K562 (cell line): Measurements from ENCODE around the gene PTGIS. TPM values are rescaled to one million over a fixed set of nuclear protein-coding genes. Genes with fewer than 3 reads are reported as not detected.

Experiments
- ATAC-seq: fragments of 200-7000 bp; cut with Tn5 transposase; 3 replicates; pipeline ENCODE4 v1.9.1; 2020; ENCODE audit warnings: moderate library complexity
- BruUV-seq: library from RNA; stranded (reverse); fragments of 400-500 nt; replicated peaks from 2 replicates; lab custom pipeline; 2021; lab: Mats Ljungman, UMichigan
- CTCF ChIA-PET: fragments of 300-600 bp; formaldehyde crosslinking; extraction: SDS; loops from one replicate; lab custom pipeline; 2021; ENCODE audit warnings: low intra/inter-chr PET ratio; lab: Yijun Ruan, JAX
- POLR2A ChIA-PET: fragments of 300-600, 350-650 bp; sonication (Branson Sonifier 250); formaldehyde crosslinking; extraction: SDS; loops from one replicate; lab custom pipeline; 2021; ENCODE audit warnings: antibody characterized with exemption, inconsistent platforms; lab: Yijun Ruan, JAX
- DNase-seq, 4 experiments: peaks; one replicate each; pipeline versions ENCODE4 v3.0.0 to v3.0.0-alpha.2; 2011 to 2018; ENCODE audit warnings: low spot score in 3 of 4, mixed read lengths in 3 of 4; ENCODE audit errors: extremely low read depth in 1 of 4
- FAIRE-seq: peaks from 2 replicates; lab custom pipeline; 2011; peaks lifted over from hg19 to GRCh38; lab: Jason Lieb, UNC
- H2AFZ ChIP-seq: 2 replicates; pipeline ENCODE4 v1.6.0; 2011; ENCODE audit warnings: low read depth, low read length, control low read depth, inconsistent platforms
- H3K27ac ChIP-seq: fragments of 200-600 bp; 3 replicates; pipeline ENCODE4 v1.8.0; 2011; ENCODE audit warnings: low read depth, mild to moderate bottlenecking, control low read depth, inconsistent platforms, low read length, moderate library complexity, mixed read lengths; ENCODE audit errors: extremely low read depth
- H3K27me3 ChIP-seq, 2 experiments: fragments of 300-600 bp in 1 of 2; 2 replicates in 1 of 2; 3 replicates in 1 of 2; pipeline versions ENCODE4 v1.6.0 to v1.8.0; 2011; ENCODE audit warnings: inconsistent platforms in 2 of 2, low read length in 2 of 2, mild to moderate bottlenecking in 1 of 2, mixed read lengths in 1 of 2, moderate library complexity in 1 of 2; ENCODE audit not compliant: control insufficient read depth in 2 of 2, insufficient read depth in 2 of 2
- H3K36me3 ChIP-seq: fragments of 300-600 bp; 3 replicates; pipeline ENCODE4 v1.8.0; 2011; ENCODE audit warnings: mild to moderate bottlenecking, low read length, inconsistent platforms; ENCODE audit not compliant: control insufficient read depth, insufficient read depth
- H3K4me1 ChIP-seq, 2 experiments: fragments of 200-600 bp in 1 of 2; replicated peaks in 1 of 2; 2 replicates in 1 of 2; 3 replicates in 1 of 2; pipeline versions ENCODE4 v1.5.1 to v1.8.0; 2011; ENCODE audit warnings: inconsistent platforms in 2 of 2, low read length in 2 of 2, mild to moderate bottlenecking in 1 of 2, mixed read lengths in 1 of 2, moderate library complexity in 1 of 2; ENCODE audit not compliant: control insufficient read depth in 2 of 2, insufficient read depth in 2 of 2
- H3K4me2 ChIP-seq: 2 replicates; pipeline ENCODE4 v1.6.1; 2011; ENCODE audit warnings: low read length, control low read depth, inconsistent platforms, mixed read lengths; ENCODE audit not compliant: insufficient read depth
- H3K4me3 ChIP-seq: fragments of 200-600 bp; sonication (generic), shearing (Covaris generic); 2 replicates; pipeline ENCODE4 v1.5.1; 2016; ENCODE audit warnings: control low read depth, inconsistent platforms
- H3K79me2 ChIP-seq: fragments of 200-600 bp; 3 replicates; pipeline ENCODE4 v1.8.0; 2011; ENCODE audit warnings: low read length, inconsistent platforms; ENCODE audit not compliant: control insufficient read depth, insufficient read depth
- H3K9ac ChIP-seq, 2 experiments: 2 replicates each; pipeline versions ENCODE4 v1.6.0 to v1.6.1; 2011; ENCODE audit warnings: low read depth in 2 of 2, low read length in 2 of 2, control low read depth in 1 of 2, inconsistent platforms in 1 of 2, mild to moderate bottlenecking in 1 of 2, mixed read lengths in 1 of 2; ENCODE audit not compliant: insufficient read depth in 1 of 2
- H3K9me1 ChIP-seq: one replicate; pipeline ENCODE4 v1.6.0; 2011; ENCODE audit warnings: inconsistent platforms, mild to moderate bottlenecking, low read length, moderate library complexity; ENCODE audit not compliant: control insufficient read depth, insufficient read depth
- H3K9me3 ChIP-seq: replicated peaks from 2 replicates; pipeline ENCODE4 v1.5.1; 2011; ENCODE audit warnings: low read depth, low read length, inconsistent platforms; ENCODE audit not compliant: control insufficient read depth, insufficient read depth
- H4K20me1 ChIP-seq: replicated peaks from 2 replicates; pipeline ENCODE4 v1.6.1; 2011; ENCODE audit warnings: low read length, inconsistent platforms, mixed read lengths; ENCODE audit not compliant: control insufficient read depth, insufficient read depth
- PHB ChIP-seq: fragments of 250-450 bp; sonication (Bioruptor Pico); IDR thresholded peaks from 2 replicates; pipeline ENCODE4 v1.5.0; 2021
- PHF8 ChIP-seq: fragments of 200-600 bp; sonication (generic); IDR thresholded peaks from 2 replicates; pipeline ENCODE4 v1.6.1; 2012; ENCODE audit warnings: mixed run types, mild to moderate bottlenecking, inconsistent platforms, low read length, moderate library complexity, borderline replicate concordance
- SNRNP70 ChIP-seq: fragments of 200-400 bp; formaldehyde crosslinking; optimal IDR thresholded peaks from 2 replicates; pipeline ENCODE3; 2017; ENCODE audit warnings: low read depth, low read length
- TAF9B ChIP-seq: fragments of 450-650 bp; IDR thresholded peaks from 2 replicates; pipeline ENCODE4 v1.6.1; 2018; ENCODE audit warnings: mild to moderate bottlenecking; ENCODE audit not compliant: partially characterized antibody
- THAP12 ChIP-seq: fragments of 250-450 bp; sonication (Bioruptor Pico); IDR thresholded peaks from 2 replicates; pipeline ENCODE4 v1.9.0; 2021; ENCODE audit warnings: mild to moderate bottlenecking, inconsistent platforms
- ZNF165 ChIP-seq: fragments of 250-450 bp; sonication (Bioruptor Pico); IDR thresholded peaks from 2 replicates; pipeline ENCODE4 v1.4.0; 2020; ENCODE audit warnings: borderline replicate concordance
- WGBS: fragments of 100-300 bp; shearing (Covaris generic); methylation state at CpG from one replicate; pipeline ENCODE4 v1.1.6; 2016; ENCODE audit warnings: low coverage, mixed read lengths; ENCODE audit not compliant: insufficient coverage; ENCODE audit errors: missing lambda C conversion rate; 5-methylcytosine and 5-hydroxymethylcytosine counted together
- in situ Hi-C: fragments of 300-500 bp; cut with MboI; formaldehyde crosslinking; loops from 4 replicates; pipeline ENCODE4 v1.15.0; 2018; ENCODE audit warnings: inconsistent platforms, mixed read lengths
- intact Hi-C: fragments of 100-400 bp; cut with micrococcal nuclease; formaldehyde crosslinking; loops from 2 replicates; pipeline ENCODE4 v1.14.2; 2022
- polyA plus RNA-seq, 8 experiments: library from polyadenylated mRNA; depleted of rRNA in 4 of 8; stranded (reverse) in 5 of 8; unstranded in 3 of 8; fragments of >200 nt; fragmentation: Nextera tagmentation in 2 of 8; fragmentation: Illumina TruSeq in 1 of 8; extraction: Ambion mirVana in 2 of 8; extraction: Trizol in 1 of 8; gene quantifications; 2 replicates each; pipeline versions ENCODE4 v1.2.1 to v1.2.3, GENCODE V29; 2011 to 2014; ENCODE audit warnings: inconsistent platforms in 1 of 8, missing spikeins in 1 of 8
- total RNA-seq, 7 experiments: library from RNA; depleted of rRNA in 6 of 7; stranded (reverse); fragments of >200 nt in 6 of 7; fragmentation: Illumina TruSeq in 2 of 7; extraction: Trizol in 2 of 7; gene quantifications; 2 replicates each; pipeline versions ENCODE4 v1.2.1 to v1.2.3, GENCODE V29; 2011 to 2021; ENCODE audit warnings: low replicate concordance in 1 of 7

PTGIS gene
- total and polyA plus RNA-seq, 9 of the 15 experiments (the other 6 are each of a cell fraction or from before 2014, with no cell fraction given) = not detected

- FAIRE-seq (no peak), DNase-seq (no peak), ATAC-seq (no peak)
- Histone ChIP-seq H3K4me1 (no peaks in the 10 kb centered on the region), H4K20me1 (no peaks in the 10 kb centered on the region), H3K9me3 (peaks cover 2% of the 10 kb centered on the region; the same call in 1 of the 2 replicates), H3K9me1 (no peaks in the 10 kb centered on the region), H3K27ac (no peak overlapping the region), H3K9ac (no peak overlapping the region), H3K36me3 (no peaks in the 10 kb centered on the region), H3K4me2 (no peak overlapping the region), H3K79me2 (no peaks in the 10 kb centered on the region), H3K27me3 (peaks cover 3 to 8% of the 10 kb centered on the region in 2 experiments; a peak in 3 of 5 replicates), H3K4me3 (no peak overlapping the region)
- in situ Hi-C loops (loop anchor here (10.0 kb wide), 1 partner anchor 55 kb away; no protein-coding TSS in a partner anchor), intact Hi-C loops (no loop called here)
- 0% methylated on average over 8 of the region's 8 CpGs for WGBS
- no TSS peak for BruUV-seq
- CTCF ChIA-PET = no interaction called here
- POLR2A ChIA-PET = no interaction called here
- TF ChIP-seq PHF8 = no peak
- no peak for TF ChIP-seq SNRNP70
- no peak for TF ChIP-seq PHB (CRISPR knock-in tag)
- TF ChIP-seq ZNF165 (CRISPR knock-in tag) = no peak
- no peak for TF ChIP-seq TAF9B
- TF ChIP-seq THAP12 (CRISPR knock-in tag) = no peak
- TF ChIP-seq, all 486 proteins: peak for 0
- H2AFZ ChIP-seq = no peak overlapping the region
Measured at GRCh38 chr20:49549801-49550551, 18.0 kb downstream of the PTGIS start.
